HG03039 (cell line): ENCODE results near the gene LAMA3.

ENCODE experiments used
- ATAC-seq: cut with Tn5 transposase; IDR thresholded peaks from one replicate; pipeline ENCODE4 v1.9.1; 2021; ENCODE audit warnings: mild to moderate bottlenecking, moderate library complexity; ENCODE audit not compliant: unreplicated experiment

Gene LAMA3

DNA sequence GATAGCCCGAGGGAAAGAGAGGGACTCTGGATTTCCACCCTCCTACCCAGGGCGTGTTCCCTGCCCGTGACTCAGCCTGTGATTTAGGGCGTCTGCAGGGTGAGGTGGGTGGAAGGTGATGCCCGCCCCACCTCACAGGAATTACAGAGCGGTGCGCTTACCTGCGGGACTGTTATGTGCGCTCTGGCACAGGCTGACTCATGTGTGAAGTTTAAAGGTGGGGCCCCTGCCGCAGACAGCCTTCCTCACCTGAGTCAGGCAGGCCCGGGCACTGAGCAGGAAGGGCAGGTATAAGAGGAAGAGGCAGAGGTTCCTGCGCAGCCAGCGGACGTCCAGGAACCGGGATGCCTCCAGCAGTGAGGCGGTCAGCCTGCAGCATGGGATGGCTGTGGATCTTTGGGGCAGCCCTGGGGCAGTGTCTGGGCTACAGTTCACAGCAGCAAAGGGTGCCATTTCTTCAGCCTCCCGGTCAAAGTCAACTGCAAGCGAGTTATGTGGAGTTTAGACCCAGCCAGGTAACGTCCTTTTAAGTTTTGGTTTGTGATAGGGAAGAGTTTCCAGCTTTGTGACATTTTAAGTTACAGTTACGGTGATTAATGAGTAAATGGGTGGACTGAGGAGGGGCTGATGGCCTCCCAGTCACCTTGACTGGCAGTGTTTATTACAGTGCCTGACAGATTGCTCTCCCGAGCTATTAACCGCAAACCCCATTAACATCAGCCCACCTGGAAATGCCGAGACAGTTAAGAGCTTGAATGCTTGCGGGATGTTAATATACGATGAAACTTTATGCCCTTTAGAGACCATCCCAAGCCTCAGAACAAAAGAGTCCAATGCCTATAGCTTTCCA, 183.7 kb downstream of the LAMA3 start:
- ATAC-seq = no peak

DNA sequence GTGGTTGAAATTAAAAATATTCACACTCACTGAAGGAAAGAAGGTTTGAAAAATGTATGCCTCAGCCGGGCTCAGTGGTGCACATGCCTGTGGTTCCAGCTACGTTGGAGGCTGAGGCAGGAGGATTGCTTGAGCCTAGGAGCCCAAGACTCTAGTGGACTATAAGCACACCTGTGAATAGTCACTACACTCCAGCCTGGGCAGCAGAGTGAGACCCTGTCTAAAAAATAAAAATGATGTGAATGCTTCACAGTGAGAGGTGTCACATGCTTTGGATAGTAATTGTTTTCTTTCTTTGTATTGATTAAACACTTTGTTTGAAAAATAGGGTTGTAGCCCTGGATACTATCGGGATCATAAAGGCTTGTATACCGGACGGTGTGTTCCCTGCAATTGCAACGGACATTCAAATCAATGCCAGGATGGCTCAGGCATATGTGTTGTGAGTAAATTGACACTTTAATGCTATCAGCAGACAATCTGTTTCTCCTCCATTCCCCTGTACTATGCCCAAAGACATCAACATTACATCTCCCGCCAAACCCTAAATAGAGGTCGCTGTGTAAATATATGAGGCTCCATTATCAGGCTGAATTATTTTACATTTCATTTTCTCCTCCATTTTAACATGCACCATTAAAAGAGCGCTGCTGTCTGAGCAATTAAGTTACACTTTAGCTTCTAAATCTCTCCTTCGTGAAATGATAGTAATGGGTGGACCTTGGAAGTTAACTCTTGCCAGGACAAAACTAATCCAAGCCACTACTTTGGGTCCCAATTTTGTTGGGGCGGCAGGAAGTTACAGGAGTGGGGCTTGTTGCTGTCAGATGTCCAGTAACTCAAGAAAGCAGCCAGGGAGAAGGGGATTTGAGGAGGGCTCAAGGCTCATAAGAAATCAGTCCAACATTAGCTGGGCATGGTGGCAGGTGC, 187.0 kb downstream of the LAMA3 start:
- ATAC-seq = no peak

DNA sequence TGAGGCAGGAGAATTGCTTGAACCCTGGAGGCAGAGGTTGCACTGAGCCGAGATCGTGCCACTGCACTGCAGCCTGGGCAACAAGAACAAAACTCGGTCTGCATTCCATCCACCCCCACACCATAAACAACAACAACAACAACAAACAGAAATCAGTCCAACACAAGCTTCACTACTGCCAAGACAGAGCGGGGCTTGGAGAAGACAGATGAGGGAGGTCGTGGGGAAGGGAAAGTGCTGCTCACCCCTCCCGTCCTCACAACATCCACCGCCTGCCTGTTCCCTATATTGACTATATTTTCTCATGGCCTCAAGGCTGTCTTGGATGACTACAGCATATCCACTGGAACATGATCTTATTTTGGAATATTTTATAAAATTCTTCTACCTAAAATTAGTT, 187.7 kb downstream of the LAMA3 start:
- ATAC-seq = no peak

DNA sequence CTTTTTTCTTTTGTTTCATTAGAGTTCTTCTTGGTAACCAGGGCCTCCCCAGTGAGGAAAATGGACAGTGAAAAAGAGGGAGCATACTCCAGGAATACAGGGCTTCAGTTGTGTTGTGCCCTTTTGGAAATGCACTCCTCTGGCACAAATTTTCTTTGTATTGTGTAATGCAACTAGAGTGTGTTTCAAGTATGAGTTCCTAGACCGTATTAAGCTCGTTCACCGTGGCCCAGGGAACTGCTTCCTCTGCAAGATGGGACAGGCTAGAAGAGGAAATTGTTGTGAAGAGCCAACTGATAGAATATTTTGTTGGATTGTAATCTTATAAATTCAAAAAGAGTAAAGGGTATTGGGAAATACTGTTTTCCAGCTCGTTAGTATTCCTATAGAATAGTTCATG, 188.1 kb downstream of the LAMA3 start:
- no peak for ATAC-seq

DNA sequence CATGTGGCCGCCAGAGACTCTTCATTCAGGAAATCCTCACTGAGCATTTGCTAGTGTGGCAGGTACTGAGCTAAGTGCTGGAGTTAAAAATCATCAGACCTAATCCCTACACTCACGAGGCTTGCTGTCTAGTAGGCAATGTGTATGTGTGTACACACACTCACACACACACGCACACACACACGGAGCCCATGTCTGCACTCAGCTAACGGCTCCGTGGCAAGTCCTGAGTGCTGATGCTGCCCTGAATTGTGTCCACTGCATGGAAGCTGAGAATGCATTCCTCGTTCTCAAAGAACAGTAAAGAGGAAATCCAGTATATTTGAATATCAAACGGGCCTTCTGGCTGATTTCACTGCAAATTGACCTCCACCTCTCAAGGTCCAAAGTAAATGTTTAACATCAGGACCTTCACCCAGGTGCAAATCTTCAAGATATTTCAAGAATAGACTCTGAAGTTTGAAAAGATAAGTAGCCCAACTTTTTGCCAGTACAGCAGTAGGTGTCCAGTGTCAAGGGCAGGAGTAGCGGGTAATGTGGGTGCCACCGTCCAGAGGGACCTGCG, 189.2 kb downstream of the LAMA3 start:
- ATAC-seq = no peak

DNA sequence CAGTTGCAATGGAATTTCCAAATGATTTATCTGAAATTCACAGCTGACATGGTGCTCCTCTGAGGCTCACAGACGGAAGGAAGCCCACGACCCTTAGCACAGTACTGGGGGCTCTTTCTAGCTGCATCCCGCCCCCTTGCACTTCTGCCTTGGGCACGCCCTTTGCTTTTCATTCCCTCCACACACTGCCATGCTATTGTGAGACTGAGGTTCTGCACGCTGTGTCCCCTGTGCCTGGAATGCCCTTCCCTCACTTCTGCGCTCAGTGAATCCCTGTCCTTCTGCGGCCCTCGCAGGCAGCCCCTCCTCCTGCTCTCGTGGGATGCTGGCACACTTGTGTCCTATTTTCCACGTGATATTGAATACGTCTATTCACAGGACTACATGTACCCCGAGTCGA, 189.9 kb downstream of the LAMA3 start:
- no peak for ATAC-seq

DNA sequence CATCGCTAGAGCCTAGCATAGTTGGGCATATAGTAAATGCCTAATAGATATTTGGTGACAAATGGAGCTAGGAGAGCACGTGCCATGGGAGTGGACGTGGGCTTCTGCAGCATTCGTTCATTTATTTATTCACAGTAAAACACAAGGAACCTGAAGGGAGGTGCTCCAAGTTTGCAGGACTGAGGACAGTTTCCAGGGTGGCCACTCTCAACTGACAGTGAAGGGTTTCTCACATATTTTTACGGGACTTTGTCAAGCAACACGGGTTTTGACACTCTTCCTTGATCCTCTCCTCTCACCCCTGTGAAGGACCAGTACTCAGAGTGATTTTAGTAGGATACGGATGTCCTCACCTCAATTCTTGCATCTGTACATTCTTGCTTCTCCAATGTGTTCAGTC, 190.3 kb downstream of the LAMA3 start:
- no peak for ATAC-seq

DNA sequence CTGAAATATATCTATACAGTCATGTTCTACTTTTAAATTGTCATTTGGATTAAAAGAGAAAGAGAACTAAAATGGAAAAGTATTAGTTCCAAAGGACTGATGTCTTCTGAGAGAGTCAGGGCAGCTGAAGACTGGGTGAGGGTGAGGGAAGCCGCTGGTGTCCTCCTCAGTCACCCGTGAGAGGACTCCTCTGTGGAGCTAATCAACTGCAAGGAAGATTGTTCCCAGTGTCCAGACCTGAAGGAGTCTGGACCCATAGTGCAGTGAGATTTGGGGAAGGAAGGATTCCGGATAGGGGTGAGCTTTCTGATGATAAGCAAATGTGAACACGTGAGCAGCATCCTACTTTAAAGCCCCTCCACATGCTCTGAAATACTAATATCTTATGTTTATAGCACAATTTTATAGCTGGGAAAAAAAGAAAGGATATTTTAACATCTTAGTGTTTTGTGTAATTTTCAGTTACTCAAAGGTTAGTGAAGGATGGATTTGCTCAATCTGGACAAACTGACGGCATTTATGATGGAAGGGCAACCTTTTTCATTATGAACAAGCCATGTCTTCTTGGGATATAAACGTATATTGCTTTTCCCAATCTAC, 190.8 kb downstream of the LAMA3 start:
- no peak for ATAC-seq

DNA sequence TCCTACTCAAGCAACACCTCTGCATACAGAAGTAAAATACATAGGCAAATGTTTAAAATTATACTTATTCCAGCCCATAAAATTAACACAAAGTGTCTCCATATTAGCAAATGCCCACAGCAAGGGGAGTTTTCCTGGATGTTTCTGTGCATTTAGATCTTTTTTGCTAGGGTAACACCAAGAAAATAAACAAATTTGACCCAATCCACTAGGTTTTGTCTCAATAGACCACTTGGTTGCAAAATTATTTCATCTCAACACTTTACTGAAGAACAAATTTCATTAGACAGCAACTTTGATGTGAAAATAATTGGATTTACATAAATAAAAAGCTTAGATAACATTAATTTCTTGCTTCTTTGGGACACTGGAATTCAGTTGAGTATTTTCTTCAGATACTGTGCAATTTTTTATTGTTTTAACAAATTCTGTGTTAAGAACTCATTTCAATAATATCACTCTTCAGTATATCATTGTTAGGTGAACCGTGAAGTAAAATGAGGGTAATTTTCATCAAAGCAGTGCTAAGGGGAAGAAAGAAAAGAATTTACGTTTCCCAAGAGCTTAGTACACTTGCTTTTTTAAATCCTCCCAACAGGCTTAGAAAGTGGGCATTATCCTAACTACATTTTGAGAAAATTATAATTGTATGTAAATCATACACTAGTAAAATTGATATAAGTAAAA, 191.8 kb downstream of the LAMA3 start:
- no peak for ATAC-seq

DNA sequence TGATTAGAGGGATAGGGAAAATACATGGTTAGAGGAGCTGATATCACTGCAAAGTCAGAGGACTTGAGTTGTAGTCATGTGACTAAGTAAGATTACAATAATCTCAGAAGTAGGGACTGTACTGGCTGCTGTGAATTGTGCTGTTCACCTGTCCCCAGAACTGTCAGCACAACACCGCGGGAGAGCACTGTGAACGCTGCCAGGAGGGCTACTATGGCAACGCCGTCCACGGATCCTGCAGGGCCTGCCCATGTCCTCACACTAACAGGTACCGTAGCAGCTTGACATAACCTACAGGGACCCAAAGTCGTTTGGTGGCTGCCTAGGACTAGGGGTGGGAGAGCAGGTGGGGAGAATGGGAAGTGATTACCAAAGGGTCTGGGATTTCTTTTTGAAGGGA, 192.5 kb downstream of the LAMA3 start:
- no peak for ATAC-seq

DNA sequence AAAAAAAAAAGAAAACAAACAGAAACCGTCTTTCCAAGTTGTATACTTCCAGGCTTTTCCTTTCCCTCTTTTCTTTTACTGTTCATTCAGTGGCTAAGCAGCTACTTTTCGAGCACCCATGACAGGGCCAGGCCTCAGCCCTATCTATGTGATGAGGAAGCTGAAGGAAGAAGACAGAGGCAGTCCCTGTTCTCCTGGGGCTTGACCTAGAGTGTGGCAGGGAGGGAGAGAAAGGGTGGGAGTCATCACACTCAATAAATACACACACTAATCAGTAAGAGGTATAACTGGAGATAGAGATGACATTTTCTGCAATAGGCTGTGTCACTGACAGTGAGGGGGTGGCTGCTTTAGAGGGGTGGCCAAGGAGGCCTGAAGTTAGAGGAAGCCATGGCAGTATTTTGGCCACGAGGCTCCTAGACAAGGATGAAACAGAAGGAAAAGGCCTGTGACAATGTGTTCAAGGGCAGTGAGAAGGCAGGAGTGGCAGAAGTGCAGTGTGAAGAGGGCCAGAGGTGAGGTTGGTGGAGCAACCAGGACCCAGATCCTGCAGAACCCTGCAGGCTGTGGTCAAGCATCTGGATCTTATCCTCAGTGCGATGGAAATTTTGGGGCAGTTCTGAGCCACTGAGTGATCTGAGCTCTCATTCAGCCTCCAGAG, 193.5 kb downstream of the LAMA3 start:
- ATAC-seq = no peak

DNA sequence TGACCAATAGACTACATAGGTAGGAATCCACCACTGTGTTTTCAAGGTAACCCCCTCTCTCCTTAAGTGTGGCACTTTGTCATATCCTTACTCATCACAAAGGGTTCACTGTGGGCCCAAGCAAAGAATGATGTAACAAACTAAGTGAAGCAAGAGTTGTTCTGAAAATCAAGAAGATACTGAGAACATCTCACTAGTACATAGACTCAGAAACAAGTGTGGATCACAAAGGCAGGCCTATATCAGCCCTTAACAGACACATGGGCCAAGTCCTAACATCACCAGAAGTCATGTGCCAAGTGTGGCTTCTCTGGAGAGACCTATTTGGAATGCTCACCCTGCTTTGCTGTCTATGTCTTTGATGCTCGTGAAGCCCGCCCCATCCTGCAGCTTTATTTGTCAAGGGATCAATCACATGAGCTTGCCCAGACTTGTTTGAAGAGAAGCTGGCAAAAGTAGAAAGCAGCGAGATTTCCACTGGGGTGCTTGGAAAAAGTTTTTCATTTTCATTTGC, 194.1 kb downstream of the LAMA3 start:
- ATAC-seq = no peak

DNA sequence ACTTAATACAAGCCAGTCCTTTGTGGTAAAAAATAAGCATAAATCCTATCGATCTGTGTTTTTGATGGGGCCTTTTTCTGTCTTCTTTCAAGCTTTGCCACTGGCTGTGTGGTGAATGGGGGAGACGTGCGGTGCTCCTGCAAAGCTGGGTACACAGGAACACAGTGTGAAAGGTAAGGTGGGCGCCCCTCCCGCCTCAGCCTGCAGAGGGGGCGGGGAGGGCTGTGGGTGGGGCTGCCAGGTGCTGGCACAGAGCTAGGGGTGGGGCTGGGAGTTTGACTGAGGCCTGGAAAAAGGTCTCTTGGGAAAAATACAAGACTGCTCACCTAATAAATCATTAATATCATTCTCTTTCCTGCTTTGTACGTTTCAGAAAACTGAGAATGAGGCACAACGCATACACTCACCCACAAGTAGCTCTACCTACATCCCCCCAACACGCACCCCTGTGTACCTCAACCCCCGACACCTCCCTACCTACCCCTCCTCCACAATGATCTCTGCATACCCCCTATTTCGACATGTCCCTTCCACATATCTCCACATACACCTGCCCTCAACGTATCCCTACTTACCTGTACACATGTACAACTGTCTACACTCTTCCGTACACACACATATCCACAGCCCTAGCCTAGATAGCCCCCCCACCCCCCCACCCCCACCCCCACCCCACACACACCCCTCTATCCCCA, 195.6 kb downstream of the LAMA3 start:
- no peak for ATAC-seq

DNA sequence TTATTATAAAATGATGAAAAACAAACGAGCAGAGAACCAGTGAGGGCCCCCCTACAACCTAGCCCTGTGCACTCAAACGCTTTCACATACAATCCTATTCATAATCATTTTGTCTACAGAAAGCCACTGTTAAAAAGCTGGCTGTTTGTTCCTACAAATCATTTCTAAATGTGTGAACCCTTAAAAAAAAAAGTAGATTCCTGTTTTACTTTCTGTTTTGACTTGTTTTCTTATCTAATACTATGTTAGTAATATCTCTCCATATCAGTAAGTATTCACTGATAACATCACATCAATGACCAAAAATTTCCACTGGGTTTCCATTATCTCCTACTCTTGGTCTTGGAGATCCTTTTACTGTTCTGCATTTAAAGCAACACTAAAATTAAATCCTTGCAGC, 196.5 kb downstream of the LAMA3 start:
- no peak for ATAC-seq

DNA sequence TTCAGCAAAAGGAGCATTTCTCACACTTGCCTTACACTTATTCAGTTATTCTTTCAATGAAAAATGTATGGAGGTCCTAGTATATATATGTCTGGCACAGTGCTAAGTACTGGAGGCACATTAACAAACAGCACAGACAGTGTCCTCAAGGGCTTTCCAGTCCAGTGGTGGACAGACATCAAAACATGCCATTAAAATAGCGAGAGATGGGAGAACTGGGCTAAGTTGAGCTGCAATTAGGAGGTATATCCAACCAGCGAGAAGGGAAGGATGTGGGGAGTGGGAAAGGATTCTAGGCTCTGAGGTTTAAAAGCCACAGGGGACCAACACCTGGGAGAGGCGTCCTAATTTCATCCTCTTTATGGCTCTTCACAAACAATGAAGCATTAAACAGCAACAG, 197.8 kb downstream of the LAMA3 start:
- ATAC-seq = no peak

DNA sequence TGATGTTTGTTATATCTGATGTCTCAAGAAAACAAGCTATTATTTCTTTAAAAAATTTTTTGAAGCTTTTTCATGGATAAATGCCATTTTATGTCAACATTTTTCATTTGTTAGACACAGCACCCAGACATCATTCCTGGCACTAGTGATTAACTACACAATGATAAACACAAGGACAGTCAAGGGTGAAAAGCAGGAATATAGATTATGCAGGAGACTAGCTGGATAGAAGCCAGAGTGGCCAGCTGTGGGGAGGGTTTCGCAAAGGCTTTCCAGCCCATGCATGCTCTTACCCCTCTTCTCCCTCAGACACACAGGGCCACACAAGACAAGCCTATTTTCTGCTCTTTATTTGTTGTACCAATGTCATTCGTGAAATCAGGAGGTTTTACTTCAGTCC, 198.2 kb downstream of the LAMA3 start:
- ATAC-seq = no peak

DNA sequence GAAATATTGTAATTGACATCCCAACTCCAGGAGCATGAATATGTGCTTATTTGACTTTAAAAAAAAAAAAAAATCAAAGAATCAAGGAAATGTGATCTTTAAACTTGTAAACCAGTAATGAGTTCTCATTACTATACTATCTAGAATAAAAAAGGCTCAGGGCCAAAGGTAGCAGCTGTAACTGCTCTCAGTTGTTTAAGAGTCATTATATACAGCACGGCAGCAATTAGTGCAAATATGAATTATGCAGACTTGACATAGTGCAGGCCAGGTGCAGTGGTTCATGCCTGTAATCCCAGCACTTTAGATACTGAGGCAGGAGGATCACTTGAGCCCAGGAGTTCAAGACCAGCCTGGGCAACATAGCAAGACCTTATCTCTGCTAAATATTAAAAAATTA, 199.6 kb downstream of the LAMA3 start:
- no peak for ATAC-seq

DNA sequence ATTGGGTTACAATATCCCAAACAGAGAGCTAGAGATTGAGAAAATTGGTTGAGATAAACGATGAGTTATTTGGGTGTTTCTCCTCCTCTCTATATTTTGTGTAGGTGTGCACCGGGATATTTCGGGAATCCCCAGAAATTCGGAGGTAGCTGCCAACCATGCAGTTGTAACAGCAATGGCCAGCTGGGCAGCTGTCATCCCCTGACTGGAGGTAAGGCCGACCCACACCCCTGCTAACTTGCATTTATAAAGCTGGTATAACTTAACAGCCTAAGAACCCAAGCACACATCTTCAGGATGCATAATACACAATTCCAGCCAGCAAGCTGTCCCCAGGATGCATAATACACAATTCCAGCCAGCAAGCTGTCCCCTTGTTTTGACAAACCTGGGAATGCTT, 200.7 kb downstream of the LAMA3 start:
- no peak for ATAC-seq

DNA sequence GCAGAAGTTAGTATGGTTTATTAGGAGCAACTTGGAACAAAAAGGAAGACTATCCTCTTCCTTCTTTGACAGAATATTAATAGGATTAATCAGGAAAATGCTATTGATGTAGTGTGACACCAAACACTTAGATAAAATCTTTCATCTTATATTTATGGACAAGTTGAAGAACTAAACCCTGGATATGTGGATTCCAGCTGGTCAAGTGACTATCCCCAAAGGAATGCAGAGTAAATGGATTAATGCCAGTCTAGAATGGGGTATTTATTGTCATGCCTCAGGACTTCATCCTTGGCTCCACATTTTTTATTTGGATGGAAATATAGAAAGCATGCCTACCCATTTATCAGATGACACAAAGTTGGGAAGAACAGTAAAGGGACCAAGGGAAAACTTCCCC, 201.3 kb downstream of the LAMA3 start:
- no peak for ATAC-seq
